Endothelial cell of umbilical vein (primary cell): Measurements from ENCODE around the gene APIP. TPM values are rescaled to one million over a fixed set of nuclear protein-coding genes. Genes with fewer than 3 reads are reported as not detected.

Experiments
- BruUV-seq: library from RNA; stranded (reverse); fragments of 400-500 nt; replicated peaks from 2 replicates; lab custom pipeline; 2021; lab: Mats Ljungman, UMichigan
- CTCF ChIA-PET: fragments of 300-600, 350-600 bp; sonication (Branson Sonifier 250); formaldehyde crosslinking; loops from one replicate; lab custom pipeline; 2021; ENCODE audit warnings: antibody characterized with exemption, inconsistent platforms; lab: Charles Lee
- POLR2A ChIA-PET: fragments of 300-600, 350-600 bp; sonication (Branson Sonifier 250); formaldehyde crosslinking; loops from one replicate; lab custom pipeline; 2021; ENCODE audit warnings: antibody characterized with exemption, inconsistent platforms; lab: Charles Lee
- DNase-seq: peaks from one replicate; pipeline ENCODE4 v3.0.0-alpha.2; 2011; ENCODE audit warnings: low read depth, low spot score
- FAIRE-seq: peaks from 2 replicates; lab custom pipeline; 2011; peaks lifted over from hg19 to GRCh38; lab: Jason Lieb, UNC
- H2AFZ ChIP-seq: 2 replicates; pipeline ENCODE4 v1.6.0; 2012; ENCODE audit warnings: low read depth, low read length, control low read depth, inconsistent platforms
- H3K27ac ChIP-seq: 2 replicates; pipeline ENCODE4 v1.5.1; 2011; ENCODE audit warnings: low read depth, mild to moderate bottlenecking, control low read depth, low read length, moderate library complexity; ENCODE audit not compliant: insufficient read depth
- H3K27me3 ChIP-seq, 2 experiments: 2 replicates each; pipeline versions ENCODE4 v1.6.0 to v1.6.1; 2011; ENCODE audit warnings: low read length in 2 of 2, mixed read lengths in 1 of 2; ENCODE audit not compliant: control insufficient read depth in 2 of 2, insufficient read depth in 2 of 2
- H3K36me3 ChIP-seq, 2 experiments: 2 replicates in 1 of 2; 3 replicates in 1 of 2; pipeline ENCODE4 v1.5.1; 2011; ENCODE audit warnings: low read length in 2 of 2, mild to moderate bottlenecking in 1 of 2, moderate library complexity in 1 of 2; ENCODE audit not compliant: control insufficient read depth in 2 of 2, insufficient read depth in 2 of 2; ENCODE audit errors: extremely low read depth in 1 of 2
- H3K4me1 ChIP-seq: 3 replicates; pipeline ENCODE4 v1.5.1; 2011; ENCODE audit warnings: mild to moderate bottlenecking, low read length; ENCODE audit not compliant: control insufficient read depth, insufficient read depth; ENCODE audit errors: extremely low read depth
- H3K4me2 ChIP-seq: 2 replicates; pipeline ENCODE4 v1.6.1; 2011; ENCODE audit warnings: low read length, control low read depth, mixed read lengths; ENCODE audit not compliant: insufficient read depth
- H3K4me3 ChIP-seq, 3 experiments: fragments of 200-600 bp in 1 of 3; sonication (generic), shearing (Covaris generic) in 1 of 3; replicated peaks in 1 of 3; 2 replicates each; pipeline ENCODE4 v1.5.1; 2011 to 2016; ENCODE audit warnings: control low read depth in 3 of 3, low read length in 3 of 3, mild to moderate bottlenecking in 2 of 3, inconsistent platforms in 1 of 3, low read depth in 1 of 3, moderate library complexity in 1 of 3; ENCODE audit not compliant: insufficient read depth in 1 of 3
- H3K79me2 ChIP-seq: 2 replicates; pipeline ENCODE4 v1.6.0; 2012; ENCODE audit warnings: low read length, inconsistent platforms; ENCODE audit not compliant: control insufficient read depth, insufficient read depth
- H3K9ac ChIP-seq: replicated peaks from 2 replicates; pipeline ENCODE3; 2011; ENCODE audit warnings: low read length, control low read depth; ENCODE audit not compliant: insufficient read depth; ENCODE audit errors: extremely low read depth
- H3K9me1 ChIP-seq: replicated peaks from 3 replicates; pipeline ENCODE4 v1.6.0; 2011; ENCODE audit warnings: mild to moderate bottlenecking, low read length; ENCODE audit not compliant: control insufficient read depth, insufficient read depth; ENCODE audit errors: extremely low read depth
- H3K9me3 ChIP-seq: replicated peaks from 2 replicates; pipeline ENCODE4 v1.5.1; 2012; ENCODE audit warnings: low read length, inconsistent platforms; ENCODE audit not compliant: control insufficient read depth, insufficient read depth
- H4K20me1 ChIP-seq: replicated peaks from 2 replicates; pipeline ENCODE3; 2011; ENCODE audit warnings: mild to moderate bottlenecking, low read length; ENCODE audit not compliant: control insufficient read depth, insufficient read depth; ENCODE audit errors: extremely low read depth
- EZH2 ChIP-seq: IDR thresholded peaks from 2 replicates; pipeline ENCODE4 v1.6.1; 2012; ENCODE audit warnings: borderline replicate concordance, low read depth, mild to moderate bottlenecking, moderate library complexity, low read length, inconsistent platforms; ENCODE audit not compliant: severe bottlenecking
- FOS ChIP-seq: IDR thresholded peaks from 2 replicates; pipeline ENCODE4 v1.6.1; 2011; ENCODE audit warnings: mild to moderate bottlenecking, low read length, moderate library complexity, borderline replicate concordance; ENCODE audit not compliant: insufficient read depth
- GATA2 ChIP-seq: IDR thresholded peaks from 2 replicates; pipeline ENCODE4 v1.7.0; 2011; ENCODE audit warnings: low read depth, mild to moderate bottlenecking, moderate library complexity, mixed read lengths, low read length; ENCODE audit not compliant: insufficient read length, insufficient read depth
- JUN ChIP-seq: IDR thresholded peaks from 2 replicates; pipeline ENCODE4 v1.6.1; 2011; ENCODE audit warnings: borderline replicate concordance, low read depth; ENCODE audit not compliant: insufficient read length, insufficient read depth
- MYC ChIP-seq: IDR thresholded peaks from one replicate; pipeline ENCODE4 v1.6.1; 2011; ENCODE audit warnings: mild to moderate bottlenecking, low read depth, low read length
- POLR2A ChIP-seq: IDR thresholded peaks from 2 replicates; pipeline ENCODE4 v1.6.1; 2012; ENCODE audit warnings: low read depth, mild to moderate bottlenecking, control low read depth, low read length
- POLR2AphosphoS5 ChIP-seq: IDR thresholded peaks from 2 replicates; pipeline ENCODE4 v1.6.1; 2012; ENCODE audit warnings: low read depth, mild to moderate bottlenecking, control low read depth, low read length, moderate library complexity; ENCODE audit not compliant: insufficient read depth
- dilution Hi-C: fragments of 300-500 bp; cut with MboI; formaldehyde crosslinking; loops from one replicate; pipeline ENCODE4 v1.15.0; 2019; ENCODE audit warnings: low sequenced_read_pairs; ENCODE audit not compliant: extremely low pct_ligation_motif_present
- intact Hi-C: fragments of 100-400 bp; cut with micrococcal nuclease; formaldehyde crosslinking; loops from one replicate; pipeline ENCODE4 v1.10.0; 2022
- polyA plus RNA-seq, 4 experiments: library from polyadenylated mRNA; depleted of rRNA in 3 of 4; stranded (reverse) in 3 of 4; unstranded in 1 of 4; fragments of >200 nt; gene quantifications; 2 replicates each; pipeline versions ENCODE4 v1.2.1 to v1.2.3, GENCODE V29; 2011 to 2012; ENCODE audit warnings: missing spikeins in 1 of 4
- total RNA-seq: library from RNA; stranded (reverse); gene quantifications from 2 replicates; pipeline ENCODE4 v1.2.3, GENCODE V29; 2021
- TF ChIP-seq, protein P1 (sequence below), 2 donors: IDR thresholded peaks; 1 replicate in 1 of 2; 2 replicates in 1 of 2; pipeline ENCODE4 v1.5.1; 2011; ENCODE audit warnings: low read length in 2 of 2, mild to moderate bottlenecking in 2 of 2, moderate library complexity in 2 of 2, control low read depth in 1 of 2, inconsistent platforms in 1 of 2, low read depth in 1 of 2; ENCODE audit not compliant: insufficient read depth in 1 of 2; ENCODE audit errors: extremely low read depth in 1 of 2
- TF ChIP-seq, protein P2 (sequence below): IDR thresholded peaks from 2 replicates; pipeline ENCODE4 v1.6.1; 2011; ENCODE audit not compliant: insufficient read depth, insufficient read length

The APIP gene
- total and polyA plus RNA-seq, 2 donors (not counting 3 experiments of a cell fraction or from before 2014, with no cell fraction given) = 10.0 to 26.9 TPM

DNA sequence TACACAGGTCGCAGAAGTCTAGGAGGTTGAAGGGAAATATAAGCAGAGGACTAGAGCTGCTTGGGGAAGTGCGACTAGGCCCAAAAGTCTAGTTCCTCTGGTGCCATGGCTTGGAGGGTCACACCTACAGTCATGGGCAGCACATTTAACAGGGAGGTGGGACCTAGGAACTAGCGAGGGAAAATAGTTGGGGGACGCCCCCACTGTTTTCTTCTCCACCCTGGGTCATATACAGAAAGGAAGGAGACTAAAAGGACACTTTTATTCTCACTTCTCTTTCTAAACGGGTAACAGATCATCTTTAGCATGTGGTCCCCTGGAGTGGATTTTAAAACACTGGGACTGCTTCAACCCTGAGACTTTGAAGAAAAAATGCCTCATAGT lies 16.6 kb downstream of the APIP start:
- ChIA-PET POLR2A (no interaction called here), CTCF (interaction anchor here (3.2 to 4.1 kb wide), 2 partner anchors 313 to 386 kb away, joined by 16 to 21 read pairs; partner anchors contain the start of gene ELF5)
- H3K4me2 ChIP-seq = no peak overlapping the region
- no peaks in the 10 kb centered on the region for H3K9me3 ChIP-seq
- dilution Hi-C loops (no loop called here), intact Hi-C loops (no loop called here)
- no peaks in the 10 kb centered on the region for H3K9me1 ChIP-seq
- no peak overlapping the region for H3K27ac ChIP-seq
- TF ChIP-seq POLR2AphosphoS5 = no peak
- TF ChIP-seq, protein P1, sequence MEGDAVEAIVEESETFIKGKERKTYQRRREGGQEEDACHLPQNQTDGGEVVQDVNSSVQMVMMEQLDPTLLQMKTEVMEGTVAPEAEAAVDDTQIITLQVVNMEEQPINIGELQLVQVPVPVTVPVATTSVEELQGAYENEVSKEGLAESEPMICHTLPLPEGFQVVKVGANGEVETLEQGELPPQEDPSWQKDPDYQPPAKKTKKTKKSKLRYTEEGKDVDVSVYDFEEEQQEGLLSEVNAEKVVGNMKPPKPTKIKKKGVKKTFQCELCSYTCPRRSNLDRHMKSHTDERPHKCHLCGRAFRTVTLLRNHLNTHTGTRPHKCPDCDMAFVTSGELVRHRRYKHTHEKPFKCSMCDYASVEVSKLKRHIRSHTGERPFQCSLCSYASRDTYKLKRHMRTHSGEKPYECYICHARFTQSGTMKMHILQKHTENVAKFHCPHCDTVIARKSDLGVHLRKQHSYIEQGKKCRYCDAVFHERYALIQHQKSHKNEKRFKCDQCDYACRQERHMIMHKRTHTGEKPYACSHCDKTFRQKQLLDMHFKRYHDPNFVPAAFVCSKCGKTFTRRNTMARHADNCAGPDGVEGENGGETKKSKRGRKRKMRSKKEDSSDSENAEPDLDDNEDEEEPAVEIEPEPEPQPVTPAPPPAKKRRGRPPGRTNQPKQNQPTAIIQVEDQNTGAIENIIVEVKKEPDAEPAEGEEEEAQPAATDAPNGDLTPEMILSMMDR (IDR thresholded peaks at IDR 0.05; ENCODE audit: extremely low read depth in 1 of 2, insufficient read depth in 1 of 2, low read depth in 1 of 2, low read length in 2 of 2) = no peak
- no peak for TF ChIP-seq FOS
- TF ChIP-seq, protein P2, sequence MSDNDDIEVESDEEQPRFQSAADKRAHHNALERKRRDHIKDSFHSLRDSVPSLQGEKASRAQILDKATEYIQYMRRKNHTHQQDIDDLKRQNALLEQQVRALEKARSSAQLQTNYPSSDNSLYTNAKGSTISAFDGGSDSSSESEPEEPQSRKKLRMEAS = no peak
- no peak for TF ChIP-seq GATA2
- no peak for TF ChIP-seq MYC
- TF ChIP-seq EZH2 = no peak
- TF ChIP-seq POLR2A = no peak
- no peak for TF ChIP-seq JUN
- DNase-seq (no peak), FAIRE-seq (no peak)
- H3K27me3 ChIP-seq = no peaks in the 10 kb centered on the region
- no peak overlapping the region for H3K9ac ChIP-seq
- no peak overlapping the region for H3K4me3 ChIP-seq
- no peaks in the 10 kb centered on the region for H4K20me1 ChIP-seq
- no peaks in the 10 kb centered on the region for H3K4me1 ChIP-seq
- BruUV-seq = no TSS peak
- no peak overlapping the region for H2AFZ ChIP-seq
- H3K79me2 ChIP-seq = no peaks in the 10 kb centered on the region
- H3K36me3 ChIP-seq = no peaks in the 10 kb centered on the region
